ENCODE data around the gene PRICKLE1. TPM values are rescaled to one million over a fixed set of nuclear protein-coding genes. Genes with fewer than 3 reads are reported as not detected.

The PRICKLE1 gene
- total and polyA plus RNA-seq, 10 of the 15 experiments (the other 5 are each of a cell fraction or from before 2014, with no cell fraction given): 0.47 to 2.8 (median 0.86) TPM

DNA sequence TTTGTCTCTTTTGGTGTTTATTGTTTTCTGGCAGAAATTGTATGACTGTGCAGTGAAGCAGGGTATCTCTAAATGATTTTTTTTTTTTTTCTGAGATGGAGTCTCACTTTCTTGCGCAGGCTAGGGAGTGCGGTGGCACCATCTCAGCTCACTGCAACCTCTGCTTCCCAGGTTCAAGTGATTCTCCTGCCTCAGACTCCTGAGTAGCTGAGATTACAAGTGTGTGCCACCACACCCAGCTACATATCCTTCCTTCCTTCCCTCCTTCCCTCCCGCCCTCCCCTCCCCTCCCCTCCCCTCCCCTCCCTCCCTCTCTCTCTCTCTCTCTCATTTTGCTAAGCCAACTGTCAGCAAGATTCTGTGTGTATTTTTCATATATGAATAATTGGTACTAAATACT is 169.2 kb downstream of the PRICKLE1 start (continued):
- TF ChIP-seq, protein P1, sequence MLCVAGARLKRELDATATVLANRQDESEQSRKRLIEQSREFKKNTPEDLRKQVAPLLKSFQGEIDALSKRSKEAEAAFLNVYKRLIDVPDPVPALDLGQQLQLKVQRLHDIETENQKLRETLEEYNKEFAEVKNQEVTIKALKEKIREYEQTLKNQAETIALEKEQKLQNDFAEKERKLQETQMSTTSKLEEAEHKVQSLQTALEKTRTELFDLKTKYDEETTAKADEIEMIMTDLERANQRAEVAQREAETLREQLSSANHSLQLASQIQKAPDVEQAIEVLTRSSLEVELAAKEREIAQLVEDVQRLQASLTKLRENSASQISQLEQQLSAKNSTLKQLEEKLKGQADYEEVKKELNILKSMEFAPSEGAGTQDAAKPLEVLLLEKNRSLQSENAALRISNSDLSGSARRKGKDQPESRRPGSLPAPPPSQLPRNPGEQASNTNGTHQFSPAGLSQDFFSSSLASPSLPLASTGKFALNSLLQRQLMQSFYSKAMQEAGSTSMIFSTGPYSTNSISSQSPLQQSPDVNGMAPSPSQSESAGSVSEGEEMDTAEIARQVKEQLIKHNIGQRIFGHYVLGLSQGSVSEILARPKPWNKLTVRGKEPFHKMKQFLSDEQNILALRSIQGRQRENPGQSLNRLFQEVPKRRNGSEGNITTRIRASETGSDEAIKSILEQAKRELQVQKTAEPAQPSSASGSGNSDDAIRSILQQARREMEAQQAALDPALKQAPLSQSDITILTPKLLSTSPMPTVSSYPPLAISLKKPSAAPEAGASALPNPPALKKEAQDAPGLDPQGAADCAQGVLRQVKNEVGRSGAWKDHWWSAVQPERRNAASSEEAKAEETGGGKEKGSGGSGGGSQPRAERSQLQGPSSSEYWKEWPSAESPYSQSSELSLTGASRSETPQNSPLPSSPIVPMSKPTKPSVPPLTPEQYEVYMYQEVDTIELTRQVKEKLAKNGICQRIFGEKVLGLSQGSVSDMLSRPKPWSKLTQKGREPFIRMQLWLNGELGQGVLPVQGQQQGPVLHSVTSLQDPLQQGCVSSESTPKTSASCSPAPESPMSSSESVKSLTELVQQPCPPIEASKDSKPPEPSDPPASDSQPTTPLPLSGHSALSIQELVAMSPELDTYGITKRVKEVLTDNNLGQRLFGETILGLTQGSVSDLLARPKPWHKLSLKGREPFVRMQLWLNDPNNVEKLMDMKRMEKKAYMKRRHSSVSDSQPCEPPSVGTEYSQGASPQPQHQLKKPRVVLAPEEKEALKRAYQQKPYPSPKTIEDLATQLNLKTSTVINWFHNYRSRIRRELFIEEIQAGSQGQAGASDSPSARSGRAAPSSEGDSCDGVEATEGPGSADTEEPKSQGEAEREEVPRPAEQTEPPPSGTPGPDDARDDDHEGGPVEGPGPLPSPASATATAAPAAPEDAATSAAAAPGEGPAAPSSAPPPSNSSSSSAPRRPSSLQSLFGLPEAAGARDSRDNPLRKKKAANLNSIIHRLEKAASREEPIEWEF (IDR thresholded peaks at IDR 0.05; ENCODE audit: insufficient replicate concordance, low read depth, low read length): no peak
- TF ChIP-seq CBX3 (IDR thresholded peaks at IDR 0.05; ENCODE audit: borderline replicate concordance, low read depth) (no peak), JUND (IDR thresholded peaks at IDR 0.05; ENCODE audit: low read depth, low read length) (no peak), NKRF (conservative IDR thresholded peaks at IDR 0.05) (no peak), NR2C1 (IDR thresholded peaks at IDR 0.05) (no peak), HCFC1 (IDR thresholded peaks at IDR 0.05; ENCODE audit: low read length) (no peak), ZNF622 (IDR thresholded peaks at IDR 0.05) (no peak), EGR1 (IDR thresholded peaks at IDR 0.05; ENCODE audit: borderline replicate concordance in 1 of 2, low read depth in 2 of 2, low read length in 2 of 2) (no peak)

All from GM12878 (cell line).